Epithelial cell of esophagus (primary cell): Measurements from ENCODE around the gene NDNF.

Experiments
- DNase-seq: peaks from one replicate; pipeline ENCODE4 v3.0.0; 2010; ENCODE audit warnings: low read depth
- H3K4me3 ChIP-seq: 2 replicates; pipeline ENCODE4 v1.5.1; 2011; ENCODE audit warnings: mild to moderate bottlenecking, low read length, control low read depth
- CTCF ChIP-seq: IDR thresholded peaks from 2 replicates; pipeline ENCODE4 v1.5.1; 2011; ENCODE audit warnings: low read depth, mild to moderate bottlenecking, low read length, control low read depth, inconsistent platforms; ENCODE audit not compliant: insufficient read depth; ENCODE audit errors: missing control alignments

Gene NDNF

GRCh38 chr4:121011138-121011537 is 61.2 kb downstream of the NDNF start:
- no peak overlapping the region for H3K4me3 ChIP-seq
- no peak for TF ChIP-seq CTCF
- DNase-seq: no peak

GRCh38 chr4:121009578-121010478 is 62.5 kb downstream of the NDNF start:
- TF ChIP-seq CTCF: no peak
- no peak overlapping the region for H3K4me3 ChIP-seq
- no peak for DNase-seq

GRCh38 chr4:121007660-121008059 is 64.7 kb downstream of the NDNF start:
- DNase-seq: no peak
- H3K4me3 ChIP-seq: no peak overlapping the region
- no peak for TF ChIP-seq CTCF

GRCh38 chr4:121003863-121004262 is 68.5 kb downstream of the NDNF start:
- H3K4me3 ChIP-seq: no peak overlapping the region
- no peak for DNase-seq
- no peak for TF ChIP-seq CTCF

- no peak for TF ChIP-seq CTCF
- DNase-seq: no peak
Observed at GRCh38 chr4:120995266-120996010, 76.9 kb downstream of the NDNF start.

GRCh38 chr4:120994521-120994920 is 77.8 kb downstream of the NDNF start:
- DNase-seq: no peak
- no peak overlapping the region for H3K4me3 ChIP-seq

More at GRCh38 chr4:120995266-120996010, 76.9 kb downstream of the NDNF start:
- H3K4me3 ChIP-seq: no peak overlapping the region

More at GRCh38 chr4:120994521-120994920, 77.8 kb downstream of the NDNF start:
- no peak for TF ChIP-seq CTCF
